ENCODE results near the gene THY1. TPM values are rescaled to one million over a fixed set of nuclear protein-coding genes. Genes with fewer than 3 reads are reported as not detected.

The THY1 gene
- total RNA-seq, 1 experiment from 2014 or later, result 1.1 TPM

GRCh38 chr11:119377112-119377901, 45.7 kb downstream of the THY1 start:
- Histone ChIP-seq H3K9me3 (ENCODE audit: control insufficient read depth in 1 of 2, insufficient read depth in 1 of 2, low read depth in 1 of 2, low read length in 2 of 2) (no peaks in the 10 kb centered on the region), H3K27ac (ENCODE audit: low read depth, low read length) (no peak overlapping the region), H3K9me2 (ENCODE audit: insufficient read depth) (no peaks in the 10 kb centered on the region), H3K4me2 (ENCODE audit: low read length) (0 out of 2 replicates have a peak overlapping the region, but pooled peaks have one; percentile 8), H3K27me3 (ENCODE audit: insufficient read depth, low read length) (no peaks in the 10 kb centered on the region), H3K4me1 (ENCODE audit: control insufficient read depth in 1 of 2, insufficient read depth in 2 of 2, low read length in 2 of 2) (peaks cover 6 to 35% of the 10 kb centered on the region in 2 experiments; a peak in 3 of 4 replicates), H4K20me1 (ENCODE audit: insufficient read depth) (no peaks in the 10 kb centered on the region), H3K9ac (ENCODE audit: low read length) (no peak overlapping the region), H2AFZ (ENCODE audit: low read depth, low read length, poor library complexity, severe bottlenecking) (no peak overlapping the region), H3K79me2 (ENCODE audit: insufficient read depth, low read length) (no peaks in the 10 kb centered on the region), H3K4me3 (replicated peaks in 1 of 2; ENCODE audit: low read depth in 1 of 2, low read length in 2 of 2) (no peak overlapping the region), H3K36me3 (ENCODE audit: control insufficient read depth in 1 of 2, insufficient read depth in 2 of 2, low read length in 2 of 2) (no peaks in the 10 kb centered on the region)
- POLR2A ChIA-PET, result no interaction called here
- ATAC-seq, result no peak
- intact Hi-C loops (cut with micrococcal nuclease), result no loop called here
- no peak for DNase-seq (ENCODE audit: low read depth, low spot score)
- CTCF ChIA-PET, result interaction anchor here (0.6 to 7.5 kb wide), 6 partner anchors 21 to 765 kb away, joined by 3 to 54 read pairs (median 3); no protein-coding TSS in a partner anchor
- TF ChIP-seq JUND (IDR thresholded peaks at IDR 0.05), result no peak
- no peak for TF ChIP-seq CBX3 (IDR thresholded peaks at IDR 0.05; ENCODE audit: low read depth)
- TF ChIP-seq ZBTB33 (IDR thresholded peaks at IDR 0.05; ENCODE audit: extremely low read depth, insufficient replicate concordance, low read length), result no peak
- no peak for TF ChIP-seq CTCF (IDR thresholded peaks at IDR 0.05 in 2 of 3, conservative IDR thresholded peaks at IDR 0.05 in 1 of 3; ENCODE audit: borderline replicate concordance in 1 of 3, insufficient read depth in 1 of 3, low read depth in 2 of 3, low read length in 2 of 3)
- no peak for TF ChIP-seq ZNF274 (IDR thresholded peaks at IDR 0.05; ENCODE audit: low read depth, low read length)
- no peak for TF ChIP-seq ATF3 (IDR thresholded peaks at IDR 0.05)
- TF ChIP-seq MAX (IDR thresholded peaks at IDR 0.05), result no peak
- no peak for TF ChIP-seq SP1 (IDR thresholded peaks at IDR 0.05; ENCODE audit: low read depth)
- no TSS peak for BruUV-seq (replicated peaks)
- RAD21 ChIA-PET (ENCODE audit: low non-redundant PET in 1 of 2, low total read pairs in 2 of 2, uncharacterized antibody in 2 of 2, unreplicated experiment in 2 of 2), result no interaction called here
